ENCODE data around the gene ANKRD33B.
A peak's percentile ranks its signal among the peaks of the same experiment; 100 is the strongest.
"Not testable (repeated sequence)": the region's sequence is repeated elsewhere in the genome, so short reads cannot be mapped to it uniquely, and the experiment has no call there.

The ANKRD33B gene

DNA sequence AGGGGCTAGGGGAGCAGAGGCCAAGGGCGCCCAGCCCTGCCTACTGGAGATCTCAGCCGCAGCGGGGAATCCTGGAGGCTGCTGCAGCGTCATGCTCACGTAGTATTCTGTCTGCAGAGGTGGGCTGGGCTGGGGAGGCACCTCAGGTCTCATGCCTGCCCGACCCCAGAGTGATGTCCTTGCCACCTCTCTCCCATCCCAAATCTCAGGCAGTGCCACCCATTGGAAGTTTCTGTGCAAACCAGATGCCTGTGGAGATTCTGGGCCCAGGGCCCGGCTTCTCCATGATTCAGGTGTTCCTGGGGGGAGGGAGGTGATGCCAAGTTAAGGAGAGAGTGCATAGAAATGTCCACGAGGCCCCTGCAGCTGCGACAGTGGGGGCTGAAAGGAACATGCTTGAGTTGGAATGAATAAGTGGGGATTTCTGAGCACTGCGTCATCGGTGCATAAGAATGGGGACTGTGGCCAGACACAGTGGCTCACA is 72.0 kb downstream of the ANKRD33B start:
- no peak for DNase-seq (ENCODE audit: low read depth)

DNA sequence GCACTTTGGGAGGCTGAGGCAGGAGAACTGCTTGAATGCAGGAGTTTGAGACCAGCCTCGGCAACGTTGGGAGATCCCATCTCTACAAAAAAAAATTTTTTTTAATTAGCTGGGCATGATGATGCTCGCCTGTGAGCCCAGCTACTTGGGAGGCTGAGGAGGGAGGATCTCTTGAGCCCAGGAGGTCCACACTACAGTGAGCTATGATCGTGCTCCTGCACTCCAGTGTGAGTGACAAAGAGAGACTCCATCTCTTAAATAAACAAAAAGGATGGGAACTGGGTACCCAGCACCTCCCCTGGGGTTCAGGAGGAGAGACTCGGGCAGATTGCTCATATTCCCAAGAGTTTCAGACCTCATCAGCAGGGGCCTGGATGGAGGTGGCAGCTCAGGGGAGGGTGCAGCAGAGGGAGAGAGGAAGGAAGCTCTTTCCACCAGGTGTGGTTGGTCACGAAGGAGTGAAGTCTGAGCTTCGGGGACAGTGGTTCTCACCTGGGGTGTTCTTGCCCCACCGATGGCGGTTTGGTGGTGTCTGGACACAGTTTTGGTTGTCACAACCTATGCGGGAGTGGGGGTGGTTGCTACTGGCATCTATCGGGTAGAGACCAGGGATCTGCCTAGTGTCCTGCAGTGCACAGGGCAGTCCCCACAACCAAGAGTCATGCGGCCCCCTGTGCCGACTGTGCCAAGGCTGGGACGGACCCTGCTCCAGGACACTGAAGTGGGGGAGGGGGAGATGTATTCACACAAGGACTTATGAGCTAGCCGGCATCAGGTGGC is 72.7 kb downstream of the ANKRD33B start:
- DNase-seq (ENCODE audit: low read depth): no peak

DNA sequence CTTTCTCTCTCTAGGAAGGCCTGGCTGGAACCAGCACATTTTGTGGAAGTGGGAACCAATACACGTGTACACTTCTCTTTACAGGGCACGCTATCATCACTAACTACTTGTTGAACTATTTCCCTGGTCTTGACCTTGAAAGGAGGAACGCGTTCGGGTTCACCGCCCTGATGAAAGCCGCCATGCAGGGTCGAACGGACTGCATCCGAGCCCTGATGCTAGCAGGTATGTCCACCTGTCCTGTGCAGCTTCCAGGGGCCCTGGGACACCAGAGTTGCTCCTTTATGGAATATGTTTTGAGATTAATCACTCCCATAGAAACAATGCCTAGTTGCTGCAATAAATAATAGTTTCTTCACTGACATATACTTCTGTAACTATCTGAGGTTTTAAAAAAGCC is 74.1 kb downstream of the ANKRD33B start:
- no peak for DNase-seq (ENCODE audit: low read depth)

DNA sequence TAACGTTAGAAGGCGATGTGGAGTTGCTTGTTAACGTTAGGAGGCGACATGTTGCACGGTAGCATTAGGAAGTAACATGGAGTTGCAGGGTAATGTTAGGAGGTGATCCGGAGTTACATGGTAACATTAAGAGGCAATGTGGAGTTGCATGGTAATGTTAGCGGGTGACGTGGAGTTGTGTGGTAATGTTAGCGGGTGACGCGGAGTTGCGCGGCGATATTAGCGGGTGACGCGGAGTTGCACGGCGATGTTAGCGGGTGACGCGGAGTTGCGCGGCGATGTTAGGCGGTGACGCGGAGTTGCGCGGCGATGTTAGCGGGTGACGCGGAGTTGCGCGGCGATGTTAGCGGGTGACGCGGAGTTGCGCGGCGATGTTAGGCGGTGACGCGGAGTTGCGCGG is 74.9 kb downstream of the ANKRD33B start:
- not testable (repeated sequence) for DNase-seq (ENCODE audit: low read depth)

DNA sequence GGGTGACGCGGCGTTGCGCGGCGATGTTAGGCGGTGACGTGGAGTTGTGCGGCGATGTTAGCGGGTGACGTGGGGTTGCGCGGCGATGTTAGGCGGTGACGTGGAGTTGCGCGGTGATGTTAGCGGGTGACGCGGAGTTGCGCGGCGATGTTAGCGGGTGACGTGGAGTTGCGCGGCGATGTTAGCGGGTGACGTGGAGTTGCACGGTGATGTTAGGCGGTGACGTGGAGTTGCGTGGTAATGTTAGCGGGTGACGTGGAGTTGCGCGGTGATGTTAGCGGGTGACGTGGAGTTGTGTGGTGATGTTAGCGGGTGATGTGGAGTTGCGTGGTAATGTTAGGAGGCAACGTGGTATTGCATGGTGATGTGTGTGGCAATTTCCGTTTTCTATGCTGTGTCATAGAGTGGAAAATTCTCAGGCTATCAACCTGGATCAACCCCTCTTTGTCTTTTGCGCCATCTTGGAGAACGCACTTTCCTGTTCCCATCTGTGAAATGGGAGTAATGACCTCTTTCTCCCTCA is 76.0 kb downstream of the ANKRD33B start:
- DNase-seq (ENCODE audit: low read depth): no peak

DNA sequence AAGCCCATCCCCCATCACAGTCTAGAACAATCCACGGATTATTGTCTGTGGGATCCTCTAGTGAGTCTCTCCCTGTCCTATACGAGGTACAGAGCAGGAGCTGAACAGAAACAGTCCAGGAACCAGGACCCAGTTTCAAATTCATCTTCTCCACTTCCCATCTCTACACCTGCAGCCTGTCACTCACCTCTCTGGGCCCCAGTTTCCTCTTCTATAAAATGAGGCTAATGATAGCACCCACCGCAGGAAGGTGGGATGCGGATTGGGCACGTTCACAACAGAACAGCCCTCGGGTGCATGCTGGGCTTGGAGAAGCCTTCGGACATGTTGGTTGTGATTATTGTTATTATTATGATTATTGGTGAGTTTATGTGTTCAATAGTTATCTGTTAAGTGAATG is 78.5 kb downstream of the ANKRD33B start:
- no peak for DNase-seq (ENCODE audit: low read depth)

DNA sequence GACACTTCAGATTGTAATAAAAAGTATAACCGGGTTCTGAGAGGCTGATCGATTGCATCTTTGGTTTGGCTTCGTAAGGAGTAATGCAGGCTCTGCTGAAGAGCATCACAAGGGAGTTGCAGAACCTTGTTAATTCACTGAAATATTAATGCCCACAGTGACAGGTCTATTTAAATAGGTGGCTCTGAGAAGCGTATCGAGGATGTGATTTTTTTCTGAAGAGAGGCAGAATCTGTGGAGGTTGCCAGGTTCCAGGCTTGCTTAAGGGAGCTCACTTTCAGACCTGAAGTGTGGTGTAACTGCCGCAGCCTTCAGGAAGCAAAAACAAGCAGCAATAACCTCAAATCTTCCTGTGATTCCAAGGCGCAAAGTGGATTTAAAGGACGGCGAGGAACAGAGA is 80.3 kb downstream of the ANKRD33B start:
- DNase-seq (ENCODE audit: low read depth): no peak

DNA sequence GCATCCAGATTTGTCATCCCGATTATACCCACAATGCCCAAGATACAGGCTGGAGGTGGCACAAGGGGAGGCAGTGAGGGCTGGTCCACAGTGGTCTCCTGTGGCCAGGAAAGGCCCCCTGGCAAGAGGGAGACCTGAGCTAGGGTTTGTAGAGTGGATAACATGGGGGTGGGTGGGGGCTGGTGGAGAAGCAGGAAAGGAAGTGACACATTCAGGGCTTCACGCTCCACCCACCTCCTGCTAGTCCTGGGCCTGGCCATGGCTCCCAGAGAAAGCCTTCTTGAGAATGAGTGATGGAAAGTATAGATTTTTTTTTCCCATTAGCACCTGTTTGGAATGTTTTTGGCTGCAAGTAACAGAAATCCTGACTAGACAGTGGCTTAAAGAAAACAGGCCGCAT is 81.3 kb downstream of the ANKRD33B start:
- no peak for DNase-seq (ENCODE audit: low read depth)

DNA sequence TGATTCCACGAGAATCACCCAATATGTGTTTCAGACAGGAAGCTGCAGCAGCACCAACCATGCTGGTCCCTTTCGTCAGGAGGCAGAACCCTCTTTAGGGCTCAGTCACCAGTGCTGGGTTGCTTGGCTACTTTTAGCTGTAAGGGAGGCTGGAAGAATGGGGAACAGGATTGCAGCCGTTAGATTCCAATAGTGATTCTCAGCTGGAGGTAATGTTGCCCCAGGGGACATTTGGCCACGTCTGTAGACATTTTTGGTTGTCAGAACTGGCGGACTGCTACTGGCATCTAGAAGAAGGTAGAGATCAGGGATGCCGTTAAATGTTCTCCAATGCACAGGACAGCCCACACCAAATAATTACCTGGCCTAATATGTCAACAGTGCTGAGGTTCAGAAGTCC is 81.8 kb downstream of the ANKRD33B start:
- DNase-seq (ENCODE audit: low read depth): no peak

DNA sequence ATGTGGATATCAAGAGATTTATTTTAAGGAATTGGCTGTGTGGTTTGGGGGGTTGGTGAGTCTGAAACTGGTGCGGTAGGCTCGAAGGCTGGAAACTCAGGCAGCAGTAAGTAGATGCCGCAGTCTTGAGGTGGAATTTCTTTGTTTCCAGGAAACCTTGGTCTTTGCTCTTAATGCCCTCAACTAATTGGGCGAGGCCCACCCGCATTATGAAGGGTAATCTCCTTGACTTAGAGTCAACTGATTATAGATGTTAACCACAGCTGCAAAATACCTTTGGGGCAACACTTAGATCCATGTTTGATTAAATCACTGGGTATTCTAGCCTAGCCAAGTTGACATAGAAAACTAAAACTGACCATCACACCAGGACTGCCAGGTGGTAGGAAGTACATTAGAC is 83.8 kb downstream of the ANKRD33B start:
- DNase-seq (ENCODE audit: low read depth): no peak

DNA sequence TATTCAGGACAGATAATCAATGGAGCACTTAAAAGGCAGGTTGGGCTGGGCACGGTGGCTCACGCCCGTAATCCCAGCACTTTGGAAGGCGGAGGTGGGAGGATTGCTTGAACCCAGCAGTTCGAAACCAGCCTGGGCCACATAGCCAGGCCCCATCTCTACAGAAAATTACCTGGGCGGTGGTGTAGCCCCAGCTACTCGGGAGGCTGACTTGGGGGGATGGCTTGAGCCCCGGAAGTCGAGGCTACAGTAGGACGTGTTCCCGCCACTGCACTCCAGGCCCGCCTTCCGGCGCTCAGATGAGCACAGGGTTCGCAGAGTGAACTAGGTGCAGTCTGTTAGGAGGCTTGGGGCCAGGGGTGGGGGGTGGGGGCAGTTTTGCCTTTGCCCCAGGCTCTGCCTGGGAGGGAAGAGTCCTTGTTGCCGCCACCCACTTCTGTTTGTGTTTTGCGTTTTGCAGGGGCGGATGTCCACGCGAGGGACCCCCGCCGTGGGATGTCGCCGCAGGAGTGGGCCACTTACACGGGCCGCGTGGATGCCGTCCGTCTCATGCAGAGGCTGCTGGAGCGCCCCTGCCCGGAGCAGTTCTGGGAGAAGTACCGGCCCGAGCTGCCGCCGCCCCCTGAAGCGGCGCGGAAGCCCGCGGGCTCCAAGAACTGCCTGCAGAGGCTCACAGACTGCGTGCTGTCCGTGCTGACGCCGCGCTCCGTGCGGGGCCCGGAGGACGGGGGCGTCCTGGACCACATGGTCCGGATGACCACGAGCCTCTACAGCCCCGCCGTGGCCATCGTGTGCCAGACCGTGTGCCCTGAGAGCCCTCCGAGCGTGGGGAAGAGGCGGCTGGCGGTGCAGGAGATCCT is 85.2 kb downstream of the ANKRD33B start:
- DNase-seq (ENCODE audit: low read depth): no peak

DNA sequence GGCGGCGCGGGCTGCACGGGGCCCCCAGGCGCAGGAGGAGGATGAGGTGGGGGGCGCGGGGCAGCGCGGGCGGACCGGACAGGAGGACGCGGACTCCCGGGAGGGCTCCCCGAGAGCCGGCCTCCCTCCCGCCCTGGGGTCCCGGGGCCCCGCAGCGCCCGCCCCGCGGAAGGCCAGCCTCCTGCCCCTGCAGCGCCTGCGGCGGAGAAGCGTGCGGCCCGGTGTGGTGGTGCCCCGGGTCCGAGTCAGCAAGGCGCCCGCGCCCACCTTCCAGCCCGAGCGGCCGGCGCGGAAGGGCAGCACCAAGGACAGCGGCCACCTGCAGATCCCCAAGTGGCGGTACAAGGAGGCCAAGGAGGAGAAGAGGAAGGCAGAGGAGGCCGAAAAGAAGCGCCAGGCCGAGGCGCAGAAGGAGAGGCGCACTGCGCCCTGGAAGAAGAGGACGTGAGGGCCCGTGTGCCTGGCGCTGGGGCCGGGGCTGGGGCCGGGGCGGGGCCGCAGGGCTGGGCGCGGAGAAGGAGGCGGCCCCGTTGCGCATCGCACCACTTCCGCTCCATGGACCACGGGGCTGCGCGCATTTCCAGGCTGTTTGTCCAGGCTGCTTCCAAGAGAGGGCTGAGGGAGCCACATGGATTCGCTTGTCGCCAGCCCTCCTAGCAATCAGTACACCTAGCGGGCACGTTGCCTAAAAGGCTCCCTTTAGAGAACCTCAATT is 86.0 kb downstream of the ANKRD33B start:
- DNase-seq (ENCODE audit: low read depth): peak; percentile 25

DNA sequence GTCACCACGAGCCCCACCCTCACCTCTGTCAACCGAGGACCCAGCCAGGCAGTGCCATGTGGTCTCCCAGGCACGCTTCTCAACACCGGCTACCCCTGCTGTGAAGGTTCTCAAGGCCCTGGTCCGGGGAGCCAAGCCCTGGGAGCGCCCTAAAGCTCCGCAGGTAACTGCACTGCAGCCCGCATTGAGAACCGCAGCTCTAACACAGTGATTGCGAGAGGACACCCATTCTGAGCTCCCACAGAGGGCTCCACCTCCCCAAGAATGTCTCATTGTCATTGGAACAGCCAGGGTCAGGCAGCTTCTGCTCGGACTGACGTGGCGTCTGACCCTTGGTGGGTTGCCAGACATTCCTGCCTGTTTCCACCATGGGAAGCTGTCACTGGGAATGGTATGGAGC is 88.3 kb downstream of the ANKRD33B start:
- DNase-seq (ENCODE audit: low read depth): no peak

DNA sequence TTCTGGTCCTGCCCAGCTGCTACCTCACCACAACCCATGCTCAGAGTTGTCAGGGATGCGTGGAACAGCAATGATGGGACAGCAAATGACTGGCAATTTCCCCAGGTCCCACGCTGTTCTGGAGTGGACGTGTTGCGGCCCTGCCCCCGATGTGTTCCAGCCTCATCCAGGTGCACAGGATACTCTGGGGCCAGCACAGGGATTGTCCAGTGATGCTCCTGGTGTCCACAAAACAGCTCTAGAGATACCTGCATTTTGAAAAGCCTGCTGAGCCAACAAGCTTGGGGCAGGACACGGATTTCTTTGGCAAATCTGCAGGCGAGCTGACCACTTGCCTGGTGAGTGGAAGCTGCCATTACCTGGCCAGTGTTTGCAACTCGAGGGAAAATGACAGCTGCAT is 88.7 kb downstream of the ANKRD33B start:
- no peak for DNase-seq (ENCODE audit: low read depth)

DNA sequence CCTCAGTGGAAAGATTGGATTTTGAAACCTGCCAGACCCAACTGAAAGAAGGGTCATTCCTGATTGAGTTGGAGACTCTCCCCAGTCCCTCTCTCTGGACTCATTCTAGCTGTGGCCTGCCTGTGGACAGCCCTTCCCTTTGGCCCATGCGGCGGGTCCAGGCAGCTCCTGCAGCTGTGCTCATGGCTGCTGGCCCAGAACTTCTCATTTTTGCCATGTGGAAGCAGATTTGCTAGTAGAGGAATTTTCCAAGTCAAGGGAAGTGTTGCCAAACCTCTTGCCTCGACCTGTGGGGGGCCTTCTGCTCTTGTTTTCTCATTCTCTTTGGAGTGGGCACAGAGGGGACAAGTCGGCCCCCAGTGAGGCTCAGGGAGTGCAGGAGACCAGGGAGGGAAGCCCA is 89.2 kb downstream of the ANKRD33B start:
- no peak for DNase-seq (ENCODE audit: low read depth)

DNA sequence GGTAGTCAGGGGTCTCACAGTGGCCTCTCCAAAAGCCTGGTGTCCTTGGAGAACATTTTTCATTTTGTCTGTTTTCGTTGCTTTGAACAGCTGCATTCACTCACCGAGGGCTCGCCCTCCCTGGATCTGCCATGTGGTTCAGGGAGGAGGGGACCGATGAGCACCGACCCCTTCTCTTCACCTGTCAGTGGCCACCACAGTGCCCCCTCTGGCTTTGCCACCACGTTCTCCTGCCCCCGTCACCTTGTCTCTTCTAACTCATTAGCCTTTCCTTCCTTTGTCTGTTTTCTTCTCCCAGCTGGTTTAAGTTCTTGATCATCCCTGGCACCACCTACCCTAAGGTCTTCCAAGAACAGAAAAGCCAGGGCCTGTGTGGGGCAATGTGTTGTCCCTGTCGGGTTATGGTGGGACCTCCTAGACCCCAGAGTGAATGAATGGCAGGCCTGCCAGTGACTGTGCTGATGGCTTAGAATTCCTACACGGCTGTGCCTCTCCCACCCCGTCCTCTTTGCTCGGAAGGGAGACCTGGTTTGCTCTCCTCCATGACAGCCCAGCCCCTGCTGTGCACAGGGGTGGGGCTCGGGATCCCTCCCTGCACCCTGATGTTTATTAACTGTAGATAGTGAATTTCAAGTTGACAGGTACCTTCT is 90.0 kb downstream of the ANKRD33B start:
- no peak for DNase-seq (ENCODE audit: low read depth)

DNA sequence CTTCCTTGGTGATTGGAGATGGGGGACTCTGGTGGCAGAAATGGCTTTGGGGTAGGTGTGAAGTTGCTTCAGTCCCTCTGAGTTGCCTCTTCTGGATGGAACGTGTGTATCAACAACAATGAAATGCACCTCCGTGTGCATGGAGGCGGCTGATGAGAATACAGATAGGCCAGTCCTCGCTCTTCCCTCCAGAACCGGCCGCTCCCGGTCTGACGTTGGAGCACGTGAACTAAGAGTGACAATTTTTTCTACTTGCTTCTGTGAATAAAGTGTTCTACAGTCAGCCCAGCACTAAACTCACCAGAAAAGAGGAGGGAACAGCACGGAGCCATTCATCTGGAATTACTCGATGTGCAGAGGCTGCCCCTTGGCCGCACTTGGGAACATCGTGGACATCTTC is 90.7 kb downstream of the ANKRD33B start:
- DNase-seq (ENCODE audit: low read depth): no peak

DNA sequence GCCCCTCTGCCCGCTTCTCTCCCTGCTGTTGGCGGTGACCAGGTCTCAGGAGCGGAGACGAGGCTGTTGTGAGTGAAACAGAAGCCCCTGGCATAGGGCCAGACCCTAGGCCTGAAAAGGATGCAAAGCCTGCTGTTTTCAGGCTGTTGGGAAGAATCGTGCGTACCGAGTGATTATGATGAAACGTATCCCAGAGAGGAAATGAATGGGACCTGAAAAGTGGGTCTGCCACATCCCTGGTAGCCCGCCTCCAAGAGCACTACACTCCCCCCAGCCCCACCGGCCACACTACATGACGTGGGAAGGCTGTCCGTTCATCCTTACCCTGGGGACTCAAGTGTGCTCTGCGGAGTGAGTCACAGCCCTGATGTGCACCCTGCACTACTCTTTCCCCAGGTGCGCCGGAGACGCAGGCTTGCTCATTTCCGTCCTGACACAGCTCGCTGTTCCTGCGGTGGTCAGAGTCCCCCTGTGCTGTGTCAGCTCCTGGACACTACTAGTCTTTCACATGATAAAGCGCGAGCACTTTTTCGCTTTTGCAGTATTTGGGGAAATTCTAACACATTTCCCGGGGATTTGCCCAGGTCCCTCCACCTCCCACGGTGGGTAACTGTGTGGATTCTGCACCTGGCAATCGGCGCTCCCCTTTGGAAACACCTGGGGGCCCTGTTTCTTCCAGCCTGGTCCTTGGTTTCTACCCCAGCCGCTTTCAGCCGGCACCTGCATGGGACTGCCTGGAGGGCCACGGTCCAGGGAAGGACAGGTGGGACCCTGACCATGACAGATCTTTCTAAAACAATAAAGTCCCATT is 91.5 kb downstream of the ANKRD33B start:
- no peak for DNase-seq (ENCODE audit: low read depth)

DNA sequence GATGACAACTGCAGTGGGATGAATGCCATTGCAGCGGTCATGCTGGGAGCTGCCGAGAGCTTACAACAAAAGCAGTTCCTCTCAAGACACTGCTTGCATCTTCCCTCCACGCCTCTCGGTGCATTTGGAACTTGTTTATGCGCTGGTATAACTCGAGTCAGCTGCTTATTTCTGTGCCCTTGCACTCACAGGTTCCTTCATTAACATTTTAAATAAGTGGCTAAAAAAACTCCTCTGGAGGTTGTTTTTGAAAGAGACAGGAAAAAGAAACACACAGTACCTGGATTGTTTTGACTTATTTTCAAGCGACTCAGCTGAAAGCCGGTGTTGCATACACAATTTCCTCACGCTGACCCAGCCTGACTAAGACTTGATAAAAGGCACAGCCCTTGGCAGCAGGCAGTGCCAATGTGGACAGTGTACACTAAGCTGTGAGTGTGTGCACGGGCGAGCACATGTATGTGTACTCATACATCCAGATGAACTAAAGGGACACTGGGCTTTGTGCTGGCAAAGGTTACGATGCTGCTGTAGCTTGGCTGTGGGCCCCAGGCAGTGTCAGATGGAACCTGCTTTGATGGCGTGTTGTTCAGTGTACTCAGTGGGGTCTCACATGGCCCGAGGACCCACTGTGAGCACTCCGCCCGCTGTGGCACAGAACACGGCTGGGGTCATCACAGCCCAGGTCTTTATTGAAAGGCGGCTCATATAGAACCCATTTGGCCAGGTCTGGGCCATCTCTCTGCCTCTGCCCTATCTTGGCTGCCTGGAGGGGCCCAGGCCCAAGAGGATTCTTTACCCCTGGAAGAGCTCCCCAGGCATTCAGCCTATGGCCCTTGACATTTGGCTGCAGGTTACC is 92.3 kb downstream of the ANKRD33B start:
- DNase-seq (ENCODE audit: low read depth): peak; percentile 14

DNA sequence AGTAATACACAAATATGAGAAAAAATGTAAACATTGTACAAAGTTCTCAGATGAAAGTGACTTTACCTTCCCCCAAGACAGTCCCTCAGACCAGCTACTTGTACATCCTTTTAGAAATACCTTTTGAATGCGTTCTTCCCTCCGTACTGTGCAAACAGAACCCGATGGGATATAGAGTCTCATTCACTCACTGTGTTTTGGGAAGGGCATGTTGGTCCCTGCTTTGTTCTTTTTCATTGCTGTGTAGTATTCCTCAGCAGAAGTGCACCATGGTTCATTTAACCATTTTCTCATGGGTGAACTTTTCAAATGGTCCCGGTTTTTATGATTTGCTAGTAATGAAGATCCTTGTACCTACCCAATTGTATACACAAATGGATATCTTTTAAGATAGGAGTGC is 94.4 kb downstream of the ANKRD33B start:
- no peak for DNase-seq (ENCODE audit: low read depth)

Measured in amniotic epithelial cell (primary cell).